GM21786 (cell line): ENCODE measurements around the gene ZNF474.

Experiments used
- ATAC-seq: cut with Tn5 transposase; IDR thresholded peaks from one replicate; pipeline ENCODE4 v1.9.1; 2021; ENCODE audit not compliant: unreplicated experiment

The ZNF474 gene

DNA sequence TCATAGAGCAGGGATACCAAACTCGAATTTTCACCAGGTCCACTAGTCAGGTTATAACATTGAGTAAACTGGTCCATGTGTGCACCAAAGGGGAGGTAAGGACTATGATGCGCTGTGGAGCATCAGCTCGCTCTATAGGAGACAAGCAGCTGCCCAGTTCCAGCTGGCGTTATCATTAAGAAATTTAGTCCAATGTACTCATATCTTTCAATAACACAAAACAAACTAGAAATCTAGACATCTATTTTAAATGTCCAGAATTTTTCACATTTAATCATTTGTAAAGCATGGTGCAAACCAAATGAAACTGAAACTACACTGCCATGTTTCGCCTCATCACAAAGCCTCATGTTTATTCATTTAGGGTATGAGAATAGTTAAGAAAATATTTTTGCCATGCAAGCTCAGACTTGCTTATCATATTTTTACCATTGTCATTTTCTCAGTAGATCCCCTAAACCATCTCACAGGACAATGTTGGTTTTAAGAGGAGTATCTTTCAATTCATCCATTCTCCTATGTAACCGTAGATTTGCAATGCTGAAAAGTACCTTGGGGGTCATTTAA lies 50.9 kb downstream of the ZNF474 start:
- no peak for ATAC-seq

- ATAC-seq: no peak
Observed at GRCh38 chr5:122180863-122181548, 51.7 kb downstream of the ZNF474 start.

- ATAC-seq: no peak
Observed at GRCh38 chr5:122181863-122182262, 52.5 kb downstream of the ZNF474 start.

- no peak for ATAC-seq
Observed at GRCh38 chr5:122182491-122182921, 53.2 kb downstream of the ZNF474 start.

DNA sequence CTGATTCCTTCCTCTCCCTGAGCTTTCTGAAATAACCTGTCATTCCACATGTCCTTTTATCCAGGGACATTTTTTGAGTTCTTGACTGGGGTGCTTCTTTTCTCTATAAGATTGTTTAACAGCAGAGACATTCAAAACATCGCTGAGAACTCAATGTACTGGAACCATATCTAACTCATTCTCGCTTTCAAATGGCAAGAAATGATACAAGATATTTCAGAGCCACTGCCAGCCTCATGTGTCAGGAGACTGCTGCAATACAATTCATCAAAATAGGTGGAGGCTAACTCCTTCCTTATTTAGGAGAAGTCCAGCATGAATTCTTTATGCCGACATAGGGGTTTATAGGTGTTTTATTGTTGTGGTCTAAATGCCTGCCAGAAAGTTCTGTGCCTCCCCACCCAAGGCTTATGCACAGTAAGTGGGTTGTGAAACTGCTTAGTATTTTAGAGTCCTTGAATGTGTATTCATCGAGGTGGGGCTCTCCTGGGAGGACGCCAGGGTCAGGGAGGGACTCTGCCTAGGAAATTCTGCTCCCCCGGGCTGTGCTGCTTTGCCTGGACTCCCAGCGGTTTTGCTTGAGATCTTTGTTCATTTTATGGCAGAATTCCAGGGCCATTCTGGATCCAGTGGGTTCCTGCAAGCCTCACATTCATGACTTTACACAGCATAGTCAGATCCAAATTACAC lies 53.9 kb downstream of the ZNF474 start:
- ATAC-seq: no peak

- no peak for ATAC-seq
Observed at GRCh38 chr5:122183788-122184170, 54.4 kb downstream of the ZNF474 start.

DNA sequence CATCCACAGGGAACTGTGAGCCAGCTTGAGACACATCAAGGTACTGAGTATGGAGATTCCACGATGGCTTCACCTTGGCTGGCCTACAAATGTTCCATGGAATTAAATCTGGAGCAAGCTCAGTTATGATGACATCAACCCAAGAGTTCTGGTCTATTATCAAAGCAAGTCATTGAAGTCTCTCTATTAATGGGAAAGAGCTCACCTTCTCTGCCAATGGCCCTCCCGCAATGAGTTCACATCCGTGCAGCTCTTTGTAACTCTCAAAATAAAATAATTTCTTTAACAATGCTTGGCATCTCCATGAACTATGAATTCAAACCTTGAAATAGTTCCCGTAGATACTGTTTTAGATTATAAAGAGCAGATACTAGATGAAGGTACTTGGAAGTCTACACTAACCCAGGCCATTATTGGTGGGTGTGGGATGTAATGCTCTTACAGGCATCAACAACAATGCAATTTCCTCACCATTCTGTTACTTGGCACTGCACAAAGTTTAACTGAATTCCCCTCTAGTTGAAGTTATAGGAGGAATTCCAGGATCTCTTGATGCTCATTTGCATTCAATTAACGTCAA lies 55.4 kb downstream of the ZNF474 start:
- no peak for ATAC-seq

GRCh38 chr5:122187426-122187825 lies 58.1 kb downstream of the ZNF474 start:
- ATAC-seq: no peak

- ATAC-seq: no peak
Observed at GRCh38 chr5:122190156-122190555, 60.8 kb downstream of the ZNF474 start.

DNA sequence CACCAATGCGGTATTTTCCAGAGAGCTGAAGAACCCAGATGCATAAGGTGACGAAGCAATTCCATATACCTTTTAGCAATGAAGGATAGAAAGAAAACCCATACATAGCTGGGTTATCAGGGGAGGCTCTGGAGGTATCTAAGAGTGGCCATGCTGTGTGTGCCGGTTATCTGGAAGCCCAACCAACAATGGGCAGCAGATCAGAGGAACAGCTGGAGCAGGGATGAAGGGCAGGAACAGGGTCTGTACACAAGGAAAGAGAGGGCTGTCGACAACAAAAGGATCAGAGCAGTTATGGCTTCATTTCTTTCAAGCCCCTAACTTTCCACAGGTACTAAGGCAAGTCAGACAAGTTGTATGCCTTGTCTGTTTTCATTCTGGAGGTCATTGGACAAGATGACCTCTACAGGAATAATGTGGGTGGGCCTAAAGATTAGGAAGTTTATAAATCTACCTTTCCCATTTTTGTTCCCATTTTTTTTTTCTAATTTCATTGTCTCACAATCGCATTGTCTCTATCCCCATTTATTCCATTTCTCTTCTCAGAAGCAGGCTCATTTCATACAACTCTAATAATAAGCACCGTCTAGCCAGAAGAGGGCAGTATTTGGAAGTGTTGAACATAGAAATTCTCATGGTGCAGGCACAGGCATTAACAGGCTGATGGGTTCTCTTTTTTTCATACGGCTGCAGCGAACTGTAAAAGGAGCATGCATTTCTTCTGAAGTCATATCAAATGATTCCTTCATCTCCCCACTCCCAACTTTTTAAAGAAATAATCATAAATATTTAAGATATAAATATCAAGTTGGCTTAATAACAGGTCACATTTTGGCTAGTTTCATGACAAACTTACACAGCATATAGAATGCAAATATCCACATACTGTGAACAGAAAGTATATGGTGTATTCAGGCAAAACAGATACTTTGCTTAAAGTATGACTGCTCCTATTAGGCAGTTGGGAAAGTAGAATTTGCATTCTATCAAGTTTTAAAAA lies 63.5 kb downstream of the ZNF474 start:
- peak; percentile 91 for ATAC-seq

DNA sequence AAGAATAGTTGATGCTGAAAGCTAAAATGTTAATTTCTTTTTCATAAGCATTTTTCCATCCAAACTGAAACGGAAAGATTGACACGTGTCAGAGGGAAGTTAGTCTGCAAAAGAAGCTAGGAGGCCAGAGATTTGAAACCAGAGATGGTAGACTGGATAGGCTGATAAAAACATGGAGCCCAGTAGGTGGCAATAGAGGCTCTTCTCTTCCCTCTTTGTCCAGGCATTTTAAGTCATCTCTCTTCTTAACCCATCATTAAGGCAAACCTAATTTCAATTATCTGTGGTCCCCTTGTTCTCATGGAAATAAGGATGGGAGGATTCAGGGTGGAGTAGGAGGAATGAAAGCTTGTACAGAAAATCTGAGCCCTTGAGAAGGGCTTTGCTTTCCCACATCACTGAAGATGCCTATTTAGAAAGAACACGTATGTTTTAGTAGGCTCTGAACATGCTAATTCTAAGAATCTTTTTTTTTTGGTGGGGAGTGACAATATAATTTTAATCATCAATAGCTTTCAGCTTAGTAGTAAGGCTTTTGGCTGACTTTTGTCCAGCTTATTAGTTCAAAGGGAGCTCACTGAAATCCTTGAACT lies 66.6 kb downstream of the ZNF474 start:
- no peak for ATAC-seq

DNA sequence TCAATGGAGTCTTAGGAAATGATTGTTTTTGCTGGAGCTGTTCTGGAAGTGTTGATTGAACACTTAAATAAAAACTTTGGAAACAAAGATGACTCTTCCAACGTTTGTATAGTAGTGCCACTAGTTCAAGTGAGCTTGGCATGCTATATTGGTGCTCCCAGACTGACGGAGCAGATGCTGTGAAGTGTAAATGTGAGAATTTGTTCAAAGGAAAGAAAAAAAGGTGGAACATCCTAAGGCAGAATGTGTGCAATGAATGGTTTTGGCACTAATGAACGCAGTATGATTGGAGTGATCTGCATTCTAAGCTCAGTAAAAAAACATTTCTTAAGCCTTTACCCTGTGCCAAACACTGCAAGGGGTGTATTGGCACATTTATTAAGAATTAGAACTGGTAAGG lies 69.8 kb downstream of the ZNF474 start:
- ATAC-seq: no peak

DNA sequence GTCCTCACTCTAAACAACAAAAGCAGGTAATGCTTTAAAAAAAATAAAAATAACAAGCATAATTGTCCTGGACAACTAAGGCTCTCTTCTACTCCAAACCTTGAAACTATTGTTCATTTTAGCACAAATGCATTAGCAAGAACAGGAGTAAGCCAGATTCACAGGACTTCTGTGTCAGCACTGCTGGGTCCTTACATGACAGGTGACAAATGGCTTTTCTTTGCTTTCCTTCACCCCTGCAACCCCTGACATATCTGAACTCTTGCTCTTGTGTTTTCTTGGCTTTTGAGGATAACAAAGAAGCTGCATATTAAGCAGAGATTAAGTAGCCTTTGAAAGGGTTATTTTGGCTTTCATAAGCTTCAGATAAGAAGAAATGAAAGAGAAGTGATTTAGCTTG lies 71.1 kb downstream of the ZNF474 start:
- ATAC-seq: no peak

DNA sequence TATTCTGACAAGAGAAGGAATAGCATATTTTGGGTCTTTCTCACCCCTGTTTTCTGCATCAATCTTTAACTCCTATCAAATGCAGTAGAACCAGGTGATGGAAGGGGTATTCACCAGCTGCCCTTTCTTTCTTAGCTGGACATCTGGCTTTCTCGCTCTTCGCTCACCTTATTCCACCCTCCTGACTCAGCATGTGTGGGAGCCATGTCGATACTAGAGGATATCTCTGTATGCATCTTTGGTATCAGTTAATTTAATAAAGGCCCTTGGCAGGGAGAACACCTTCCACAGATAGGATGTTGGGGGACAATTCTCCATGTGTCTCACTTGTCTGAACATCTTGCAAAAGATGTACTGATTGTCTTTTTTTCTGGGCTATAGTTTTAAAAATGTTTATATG lies 71.5 kb downstream of the ZNF474 start:
- ATAC-seq: no peak

GRCh38 chr5:122201365-122201764 lies 72.0 kb downstream of the ZNF474 start:
- no peak for ATAC-seq

GRCh38 chr5:122202952-122203351 lies 73.6 kb downstream of the ZNF474 start:
- ATAC-seq: no peak
